Measurements from ENCODE around the gene MBD3L2B. TPM values are rescaled to one million over a fixed set of nuclear protein-coding genes. Genes with fewer than 3 reads are reported as not detected.

MBD3L2B gene
- polyA plus RNA-seq, 1 donor, result 0.12 TPM

GRCh38 chr19:7013678-7014077 is 7.6 kb downstream of the MBD3L2B start:
- Histone ChIP-seq H3K4me3 (ENCODE audit: low read length) (no peak overlapping the region), H3K36me3 (ENCODE audit: control insufficient read depth, insufficient read depth, low read length) (no peaks in the 10 kb centered on the region), H3K9me3 (ENCODE audit: control insufficient read depth, low read depth, low read length) (no peaks in the 10 kb centered on the region), H3K27ac (ENCODE audit: low read length) (no peak overlapping the region), H3K4me1 (ENCODE audit: control insufficient read depth, insufficient read depth, low read length) (no peaks in the 10 kb centered on the region), H3K27me3 (ENCODE audit: control insufficient read depth, insufficient read depth, low read length) (no peaks in the 10 kb centered on the region)
- 38% methylated on average over 1 of the region's 4 CpGs for WGBS (ENCODE audit: insufficient coverage, low lambda C conversion rate)
- DNase-seq, result no peak

DNA sequence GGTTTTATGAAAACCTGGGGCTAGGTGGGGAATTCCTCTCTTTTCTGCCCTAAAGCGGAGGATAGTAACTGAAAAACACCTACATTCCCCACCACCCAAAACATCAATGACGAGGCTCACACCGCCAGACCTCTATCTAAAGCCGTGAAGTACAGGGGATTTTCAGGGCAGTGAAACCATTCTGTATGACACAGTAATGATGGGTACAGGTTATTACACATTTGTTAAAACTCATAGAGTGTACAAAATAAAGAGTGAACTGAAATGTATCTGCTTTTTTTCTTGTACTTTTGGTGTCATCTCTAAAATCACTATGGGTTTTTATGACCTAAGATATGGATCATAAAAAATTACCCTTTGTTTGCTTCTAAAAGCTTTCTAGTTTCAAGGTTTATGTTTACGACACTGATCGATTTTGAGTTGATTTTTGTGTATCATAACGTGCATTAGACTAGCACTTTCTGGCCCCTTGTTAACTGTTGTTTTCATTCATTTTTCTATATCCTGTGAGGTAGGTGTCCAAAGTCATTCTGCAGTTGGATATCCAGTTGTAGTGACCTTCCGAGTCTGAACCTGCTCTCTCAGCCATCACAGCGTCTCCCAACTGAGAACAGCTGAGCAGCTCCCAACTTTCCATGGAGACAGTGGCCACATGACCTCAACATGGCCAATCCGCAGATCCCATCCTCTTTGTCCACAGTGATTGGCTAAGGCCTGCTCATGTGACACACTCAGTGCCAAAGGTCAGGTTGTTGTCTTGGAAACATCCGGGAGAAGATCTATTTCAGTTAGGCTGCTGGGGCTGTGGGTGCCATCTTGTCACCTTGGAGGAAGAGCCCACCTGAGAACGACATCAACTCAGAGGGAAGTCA is 10.3 kb downstream of the MBD3L2B start:
- H3K27me3 ChIP-seq (ENCODE audit: control insufficient read depth, insufficient read depth, low read length), result no peaks in the 10 kb centered on the region
- no peak overlapping the region for H3K27ac ChIP-seq (ENCODE audit: low read length)
- no peaks in the 10 kb centered on the region for H3K36me3 ChIP-seq (ENCODE audit: control insufficient read depth, insufficient read depth, low read length)
- no peak for DNase-seq
- no peak overlapping the region for H3K4me3 ChIP-seq (ENCODE audit: low read length)
- H3K9me3 ChIP-seq (ENCODE audit: control insufficient read depth, low read depth, low read length), result no peaks in the 10 kb centered on the region
- H3K4me1 ChIP-seq (ENCODE audit: control insufficient read depth, insufficient read depth, low read length), result no peaks in the 10 kb centered on the region
- whole genome bisulfite sequencing (ENCODE audit: insufficient coverage, low lambda C conversion rate), result 40% methylated on average over 1 of the region's 12 CpGs

GRCh38 chr19:7007859-7008258 is 13.4 kb downstream of the MBD3L2B start:
- no peak for DNase-seq
- no peaks in the 10 kb centered on the region for H3K9me3 ChIP-seq (ENCODE audit: control insufficient read depth, low read depth, low read length)
- no peaks in the 10 kb centered on the region for H3K27me3 ChIP-seq (ENCODE audit: control insufficient read depth, insufficient read depth, low read length)
- H3K4me3 ChIP-seq (ENCODE audit: low read length), result no peak overlapping the region
- H3K4me1 ChIP-seq (ENCODE audit: control insufficient read depth, insufficient read depth, low read length), result no peaks in the 10 kb centered on the region
- H3K36me3 ChIP-seq (ENCODE audit: control insufficient read depth, insufficient read depth, low read length), result no peaks in the 10 kb centered on the region
- H3K27ac ChIP-seq (ENCODE audit: low read length), result no peak overlapping the region
- WGBS (ENCODE audit: insufficient coverage, low lambda C conversion rate), result no CpG with 5 or more reads among the region's 4 CpGs

DNA sequence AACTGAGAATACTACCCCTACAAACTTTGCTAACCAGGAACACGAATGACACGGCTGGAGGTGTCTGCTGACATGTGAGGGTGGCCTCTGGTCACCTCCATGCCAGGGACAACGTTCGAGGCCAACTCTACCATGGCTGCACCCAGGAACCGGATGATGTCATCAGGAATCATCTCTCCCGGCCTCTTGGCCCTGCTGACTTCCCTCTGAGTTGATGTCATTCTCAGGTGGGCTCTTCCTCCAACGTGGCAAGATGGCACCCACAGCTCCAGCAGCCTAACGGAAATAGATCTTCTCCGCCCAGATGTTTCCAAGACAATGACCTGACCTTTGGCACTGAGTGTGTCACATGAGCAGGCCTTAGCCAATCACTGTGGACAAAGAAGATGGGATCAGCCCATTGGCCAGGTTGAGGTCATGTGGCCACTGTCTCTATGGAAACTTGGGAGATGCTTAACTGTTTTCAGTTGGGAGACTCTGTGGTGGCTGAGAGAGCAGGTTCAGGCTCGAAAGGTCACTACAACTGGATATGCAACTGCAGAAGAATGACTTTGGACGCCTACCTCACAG is 15.0 kb downstream of the MBD3L2B start:
- no peaks in the 10 kb centered on the region for H3K36me3 ChIP-seq (ENCODE audit: control insufficient read depth, insufficient read depth, low read length)
- 86% methylated on average over 1 of the region's 11 CpGs for WGBS (ENCODE audit: insufficient coverage, low lambda C conversion rate)
- H3K9me3 ChIP-seq (ENCODE audit: control insufficient read depth, low read depth, low read length), result no peaks in the 10 kb centered on the region
- H3K27me3 ChIP-seq (ENCODE audit: control insufficient read depth, insufficient read depth, low read length), result no peaks in the 10 kb centered on the region
- no peak for DNase-seq
- no peak overlapping the region for H3K27ac ChIP-seq (ENCODE audit: low read length)
- no peaks in the 10 kb centered on the region for H3K4me1 ChIP-seq (ENCODE audit: control insufficient read depth, insufficient read depth, low read length)
- no peak overlapping the region for H3K4me3 ChIP-seq (ENCODE audit: low read length)

DNA sequence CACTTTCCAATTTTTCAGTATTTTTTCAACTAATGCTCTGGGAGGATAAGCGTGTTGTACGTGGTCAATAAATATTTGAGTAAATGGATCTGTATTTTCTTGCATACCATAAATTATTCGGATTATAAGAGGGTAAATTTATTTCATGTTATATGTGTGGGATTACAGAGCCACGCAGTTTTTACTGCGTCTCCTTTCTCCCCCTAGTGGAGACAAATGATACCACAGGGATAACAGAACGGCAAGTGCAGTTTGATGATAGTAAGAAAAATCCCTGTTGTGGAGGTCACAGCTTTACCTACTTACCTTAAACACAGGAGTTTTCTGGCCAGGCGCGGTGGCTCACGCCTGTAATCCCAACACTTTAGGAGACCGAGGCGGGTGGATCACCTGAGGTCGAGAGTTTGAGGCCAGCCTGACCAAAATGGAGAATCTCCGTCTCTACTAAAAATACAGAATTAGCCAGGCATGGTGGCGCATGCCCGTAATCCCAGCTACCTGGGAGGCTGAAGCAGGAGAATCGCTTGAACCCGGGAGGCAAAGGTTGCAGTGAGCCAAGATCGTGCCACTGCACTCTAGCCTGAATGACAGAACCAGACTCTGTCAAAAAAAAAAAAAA is 16.8 kb downstream of the MBD3L2B start:
- Histone ChIP-seq H3K27ac (ENCODE audit: low read length) (no peak overlapping the region), H3K4me1 (ENCODE audit: control insufficient read depth, insufficient read depth, low read length) (no peaks in the 10 kb centered on the region), H3K9me3 (ENCODE audit: control insufficient read depth, low read depth, low read length) (no peaks in the 10 kb centered on the region), H3K36me3 (ENCODE audit: control insufficient read depth, insufficient read depth, low read length) (no peaks in the 10 kb centered on the region), H3K4me3 (ENCODE audit: low read length) (no peak overlapping the region), H3K27me3 (ENCODE audit: control insufficient read depth, insufficient read depth, low read length) (no peaks in the 10 kb centered on the region)
- peak in 1 of 2 donors; percentile 12 for DNase-seq
- 74% methylated on average over 3 of the region's 18 CpGs for WGBS (ENCODE audit: insufficient coverage, low lambda C conversion rate)

GRCh38 chr19:7000816-7001215 is 20.4 kb downstream of the MBD3L2B start:
- no peaks in the 10 kb centered on the region for H3K36me3 ChIP-seq (ENCODE audit: control insufficient read depth, insufficient read depth, low read length)
- no peak overlapping the region for H3K27ac ChIP-seq (ENCODE audit: low read length)
- H3K4me3 ChIP-seq (ENCODE audit: low read length), result no peak overlapping the region
- DNase-seq, result no peak
- 80% methylated on average over 1 of the region's 1 CpG for WGBS (ENCODE audit: insufficient coverage, low lambda C conversion rate)
- H3K27me3 ChIP-seq (ENCODE audit: control insufficient read depth, insufficient read depth, low read length), result no peaks in the 10 kb centered on the region
- no peaks in the 10 kb centered on the region for H3K4me1 ChIP-seq (ENCODE audit: control insufficient read depth, insufficient read depth, low read length)
- no peaks in the 10 kb centered on the region for H3K9me3 ChIP-seq (ENCODE audit: control insufficient read depth, low read depth, low read length)

DNA sequence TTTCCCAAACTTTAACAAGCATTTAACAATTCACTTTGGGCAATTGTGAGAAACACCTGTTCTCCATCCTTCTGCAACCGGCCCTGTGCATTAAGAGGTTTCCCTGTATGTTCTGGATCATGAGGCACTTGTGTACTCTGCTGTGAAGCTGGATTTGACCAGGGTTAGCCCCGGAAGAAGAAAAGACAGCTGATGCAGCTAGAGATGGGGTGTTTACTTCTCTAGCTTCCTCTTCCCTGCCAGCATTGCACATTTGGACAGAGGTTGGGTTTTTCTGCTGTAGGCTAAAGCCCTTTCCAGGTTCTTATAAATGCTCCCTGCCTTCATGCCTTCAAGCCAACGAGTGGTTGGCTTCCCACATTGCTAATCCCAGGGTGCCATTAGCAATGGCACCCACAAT is 20.9 kb downstream of the MBD3L2B start:
- Histone ChIP-seq H3K4me3 (ENCODE audit: low read length) (no peak overlapping the region), H3K4me1 (ENCODE audit: control insufficient read depth, insufficient read depth, low read length) (no peaks in the 10 kb centered on the region), H3K36me3 (ENCODE audit: control insufficient read depth, insufficient read depth, low read length) (no peaks in the 10 kb centered on the region), H3K9me3 (ENCODE audit: control insufficient read depth, low read depth, low read length) (peaks cover 2% of the 10 kb centered on the region), H3K27ac (ENCODE audit: low read length) (no peak overlapping the region), H3K27me3 (ENCODE audit: control insufficient read depth, insufficient read depth, low read length) (no peaks in the 10 kb centered on the region)
- no peak for DNase-seq
- no CpG with 5 or more reads among the region's 3 CpGs for WGBS (ENCODE audit: insufficient coverage, low lambda C conversion rate)

GRCh38 chr19:6999933-7000332 is 21.3 kb downstream of the MBD3L2B start:
- Histone ChIP-seq H3K4me1 (ENCODE audit: control insufficient read depth, insufficient read depth, low read length) (no peaks in the 10 kb centered on the region), H3K36me3 (ENCODE audit: control insufficient read depth, insufficient read depth, low read length) (no peaks in the 10 kb centered on the region), H3K4me3 (ENCODE audit: low read length) (no peak overlapping the region), H3K9me3 (ENCODE audit: control insufficient read depth, low read depth, low read length) (peaks cover 6% of the 10 kb centered on the region), H3K27me3 (ENCODE audit: control insufficient read depth, insufficient read depth, low read length) (no peaks in the 10 kb centered on the region), H3K27ac (ENCODE audit: low read length) (no peak overlapping the region)
- no CpG with 5 or more reads among the region's 7 CpGs for WGBS (ENCODE audit: insufficient coverage, low lambda C conversion rate)
- DNase-seq, result no peak

GRCh38 chr19:6997679-6998445 is 23.4 kb downstream of the MBD3L2B start:
- Histone ChIP-seq H3K4me1 (ENCODE audit: control insufficient read depth, insufficient read depth, low read length) (no peaks in the 10 kb centered on the region), H3K4me3 (ENCODE audit: low read length) (no peak overlapping the region), H3K36me3 (ENCODE audit: control insufficient read depth, insufficient read depth, low read length) (no peaks in the 10 kb centered on the region), H3K9me3 (ENCODE audit: control insufficient read depth, low read depth, low read length) (peaks cover 6% of the 10 kb centered on the region), H3K27me3 (ENCODE audit: control insufficient read depth, insufficient read depth, low read length) (no peaks in the 10 kb centered on the region), H3K27ac (ENCODE audit: low read length) (no peak overlapping the region)
- 80% methylated on average over 2 of the region's 15 CpGs for WGBS (ENCODE audit: insufficient coverage, low lambda C conversion rate)
- no peak for DNase-seq

- Histone ChIP-seq H3K27me3 (ENCODE audit: control insufficient read depth, insufficient read depth, low read length) (no peaks in the 10 kb centered on the region), H3K4me3 (ENCODE audit: low read length) (no peak overlapping the region), H3K4me1 (ENCODE audit: control insufficient read depth, insufficient read depth, low read length) (no peaks in the 10 kb centered on the region), H3K36me3 (ENCODE audit: control insufficient read depth, insufficient read depth, low read length) (no peaks in the 10 kb centered on the region), H3K27ac (ENCODE audit: low read length) (no peak overlapping the region), H3K9me3 (ENCODE audit: control insufficient read depth, low read depth, low read length) (peaks cover 6% of the 10 kb centered on the region)
- WGBS (ENCODE audit: insufficient coverage, low lambda C conversion rate), result 80% methylated on average over 1 of the region's 4 CpGs
- DNase-seq, result no peak
Measured at GRCh38 chr19:6996810-6997209, 24.4 kb downstream of the MBD3L2B start.
